ENCODE data around the gene MAST4. TPM values are rescaled to one million over a fixed set of nuclear protein-coding genes. Genes with fewer than 3 reads are reported as not detected.
A peak's percentile ranks its signal among the peaks of the same experiment; 100 is the strongest.

Gene MAST4
- total and polyA plus RNA-seq, 2 donors (not counting 1 experiment from before 2014, with no cell fraction given), result 7.0 to 15.2 TPM

- Histone ChIP-seq H3K4me2 (ENCODE audit: extremely low read depth, insufficient read depth, low read length) (no peak overlapping the region), H3K9me3 (ENCODE audit: control insufficient read depth, insufficient read depth, low read depth, low read length) (no peaks in the 10 kb centered on the region), H3K4me3 (replicated peaks in 1 of 4; ENCODE audit: control extremely low read depth in 1 of 4, insufficient read depth in 1 of 4, low read depth in 3 of 4, low read length in 4 of 4) (no peak overlapping the region), H2AFZ (ENCODE audit: low read length) (no peak overlapping the region), H3K27me3 (ENCODE audit: control insufficient read depth, insufficient read depth, low read length) (no peaks in the 10 kb centered on the region), H3K9ac (ENCODE audit: insufficient read depth, low read length) (no peak overlapping the region), H4K20me1 (ENCODE audit: control insufficient read depth, extremely low read depth, insufficient read depth, low read length) (no peaks in the 10 kb centered on the region), H3K79me2 (ENCODE audit: control insufficient read depth, insufficient read depth, low read length) (no peaks in the 10 kb centered on the region), H3K36me3 (ENCODE audit: control insufficient read depth, insufficient read depth, low read length) (no peaks in the 10 kb centered on the region), H3K27ac (ENCODE audit: insufficient read depth, low read length) (no peak overlapping the region), H3K4me1 (ENCODE audit: control insufficient read depth, extremely low read depth, insufficient read depth, low read length) (no peaks in the 10 kb centered on the region)
- peak in 1 of 2 donors; percentile 70 for DNase-seq (ENCODE audit: low read depth in 2 of 2)
- TF ChIP-seq, protein P1, sequence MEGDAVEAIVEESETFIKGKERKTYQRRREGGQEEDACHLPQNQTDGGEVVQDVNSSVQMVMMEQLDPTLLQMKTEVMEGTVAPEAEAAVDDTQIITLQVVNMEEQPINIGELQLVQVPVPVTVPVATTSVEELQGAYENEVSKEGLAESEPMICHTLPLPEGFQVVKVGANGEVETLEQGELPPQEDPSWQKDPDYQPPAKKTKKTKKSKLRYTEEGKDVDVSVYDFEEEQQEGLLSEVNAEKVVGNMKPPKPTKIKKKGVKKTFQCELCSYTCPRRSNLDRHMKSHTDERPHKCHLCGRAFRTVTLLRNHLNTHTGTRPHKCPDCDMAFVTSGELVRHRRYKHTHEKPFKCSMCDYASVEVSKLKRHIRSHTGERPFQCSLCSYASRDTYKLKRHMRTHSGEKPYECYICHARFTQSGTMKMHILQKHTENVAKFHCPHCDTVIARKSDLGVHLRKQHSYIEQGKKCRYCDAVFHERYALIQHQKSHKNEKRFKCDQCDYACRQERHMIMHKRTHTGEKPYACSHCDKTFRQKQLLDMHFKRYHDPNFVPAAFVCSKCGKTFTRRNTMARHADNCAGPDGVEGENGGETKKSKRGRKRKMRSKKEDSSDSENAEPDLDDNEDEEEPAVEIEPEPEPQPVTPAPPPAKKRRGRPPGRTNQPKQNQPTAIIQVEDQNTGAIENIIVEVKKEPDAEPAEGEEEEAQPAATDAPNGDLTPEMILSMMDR (conservative IDR thresholded peaks at IDR 0.05 in 1 of 2, IDR thresholded peaks at IDR 0.05 in 1 of 2; ENCODE audit: low read depth in 1 of 2, low read length in 2 of 2), result no peak
- TF ChIP-seq EZH2 (IDR thresholded peaks at IDR 0.05; ENCODE audit: low read length, missing control alignments), result no peak
Measured at GRCh38 chr5:66647146-66647856, 51.1 kb downstream of the MAST4 start.

DNA sequence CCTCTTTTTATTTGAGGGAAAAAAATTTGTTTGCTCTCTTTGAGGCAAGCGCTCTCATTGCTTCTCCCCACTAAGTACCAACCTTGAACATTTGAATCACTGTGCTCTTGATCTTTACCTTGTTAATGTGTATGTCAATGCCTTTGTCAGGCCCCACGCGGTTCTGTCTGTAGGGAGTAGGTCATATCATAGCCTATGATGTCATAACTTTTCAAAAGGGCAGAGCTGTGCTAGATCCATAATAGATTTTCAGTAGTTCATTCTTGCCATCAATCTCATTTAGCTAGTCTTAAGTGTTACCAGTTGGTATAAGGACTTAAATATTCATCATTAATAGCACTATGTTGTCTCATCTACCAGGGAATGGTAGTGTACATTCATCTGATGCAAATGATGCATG is 56.6 kb downstream of the MAST4 start:
- no peak for DNase-seq (ENCODE audit: low read depth in 2 of 2)
- Histone ChIP-seq H3K4me1 (ENCODE audit: control insufficient read depth, extremely low read depth, insufficient read depth, low read length) (no peaks in the 10 kb centered on the region), H3K27ac (ENCODE audit: insufficient read depth, low read length) (no peak overlapping the region), H3K4me2 (ENCODE audit: extremely low read depth, insufficient read depth, low read length) (no peak overlapping the region), H3K9me3 (ENCODE audit: control insufficient read depth, insufficient read depth, low read depth, low read length) (no peaks in the 10 kb centered on the region), H3K79me2 (ENCODE audit: control insufficient read depth, insufficient read depth, low read length) (no peaks in the 10 kb centered on the region), H4K20me1 (ENCODE audit: control insufficient read depth, extremely low read depth, insufficient read depth, low read length) (no peaks in the 10 kb centered on the region), H3K36me3 (ENCODE audit: control insufficient read depth, insufficient read depth, low read length) (no peaks in the 10 kb centered on the region), H2AFZ (ENCODE audit: low read length) (no peak overlapping the region), H3K27me3 (ENCODE audit: control insufficient read depth, insufficient read depth, low read length) (no peaks in the 10 kb centered on the region), H3K9ac (ENCODE audit: insufficient read depth, low read length) (no peak overlapping the region), H3K4me3 (replicated peaks in 1 of 4; ENCODE audit: control extremely low read depth in 1 of 4, insufficient read depth in 1 of 4, low read depth in 3 of 4, low read length in 4 of 4) (no peak overlapping the region)
- TF ChIP-seq EZH2 (IDR thresholded peaks at IDR 0.05; ENCODE audit: low read length, missing control alignments), result no peak
- TF ChIP-seq, protein P1 (conservative IDR thresholded peaks at IDR 0.05 in 1 of 2, IDR thresholded peaks at IDR 0.05 in 1 of 2; ENCODE audit: low read depth in 1 of 2, low read length in 2 of 2), result no peak

- no peaks in the 10 kb centered on the region for H3K36me3 ChIP-seq (ENCODE audit: control insufficient read depth, insufficient read depth, low read length)
- no peak overlapping the region for H3K4me2 ChIP-seq (ENCODE audit: extremely low read depth, insufficient read depth, low read length)
- no peaks in the 10 kb centered on the region for H3K9me3 ChIP-seq (ENCODE audit: control insufficient read depth, insufficient read depth, low read depth, low read length)
- DNase-seq (ENCODE audit: low read depth in 2 of 2), result peak; percentile 50 to 81
- no peaks in the 10 kb centered on the region for H3K4me1 ChIP-seq (ENCODE audit: control insufficient read depth, extremely low read depth, insufficient read depth, low read length)
- H3K4me3 ChIP-seq (replicated peaks in 1 of 4; ENCODE audit: control extremely low read depth in 1 of 4, insufficient read depth in 1 of 4, low read depth in 3 of 4, low read length in 4 of 4), result no peak overlapping the region
- no peak overlapping the region for H3K27ac ChIP-seq (ENCODE audit: insufficient read depth, low read length)
- H3K27me3 ChIP-seq (ENCODE audit: control insufficient read depth, insufficient read depth, low read length), result no peaks in the 10 kb centered on the region
- H2AFZ ChIP-seq (ENCODE audit: low read length), result no peak overlapping the region
- no peak overlapping the region for H3K9ac ChIP-seq (ENCODE audit: insufficient read depth, low read length)
- no peaks in the 10 kb centered on the region for H3K79me2 ChIP-seq (ENCODE audit: control insufficient read depth, insufficient read depth, low read length)
- H4K20me1 ChIP-seq (ENCODE audit: control insufficient read depth, extremely low read depth, insufficient read depth, low read length), result no peaks in the 10 kb centered on the region
- TF ChIP-seq EZH2 (IDR thresholded peaks at IDR 0.05; ENCODE audit: low read length, missing control alignments), result no peak
- TF ChIP-seq, protein P1 (conservative IDR thresholded peaks at IDR 0.05 in 1 of 2, IDR thresholded peaks at IDR 0.05 in 1 of 2; ENCODE audit: low read depth in 1 of 2, low read length in 2 of 2), result no peak
Measured at GRCh38 chr5:66653325-66653724, 57.1 kb downstream of the MAST4 start.

Data from fibroblast of lung (primary cell).